Panc1 (cell line): Measurements from ENCODE around the gene FARP1. TPM values are rescaled to one million over a fixed set of nuclear protein-coding genes. Genes with fewer than 3 reads are reported as not detected.

Experiments used
- ATAC-seq: fragments of 200-7000 bp; cut with Tn5 transposase; 2 replicates; pipeline ENCODE4 v1.9.1; 2020; ENCODE audit warnings: mild to moderate bottlenecking, moderate library complexity
- BruUV-seq: library from RNA; stranded (reverse); fragments of 400-500 nt; replicated peaks from 2 replicates; lab custom pipeline; 2021; lab: Mats Ljungman, UMichigan
- CTCF ChIA-PET: fragments of 300-600 bp; sonication (Branson Sonifier 250); formaldehyde crosslinking; loops from one replicate; lab custom pipeline; 2022; ENCODE audit warnings: antibody characterized with exemption; lab: Charles Lee
- POLR2A ChIA-PET: fragments of 300-600 bp; sonication (Branson Sonifier 250); formaldehyde crosslinking; loops from one replicate; lab custom pipeline; 2022; ENCODE audit warnings: antibody characterized with exemption; lab: Charles Lee
- DNase-seq: peaks from one replicate; pipeline ENCODE4 v3.0.0-alpha.2; 2010; ENCODE audit warnings: low read depth, low spot score
- H3K27ac ChIP-seq: 2 replicates; pipeline ENCODE4 v1.5.1; 2011; ENCODE audit warnings: mild to moderate bottlenecking, low read length, inconsistent platforms
- H3K27me3 ChIP-seq: fragments of 200-500 bp; sonication (Bioruptor generic); 2 replicates; pipeline ENCODE4 v1.6.0; 2014; ENCODE audit warnings: low read length, inconsistent platforms; ENCODE audit not compliant: control insufficient read depth, insufficient read depth
- H3K36me3 ChIP-seq: fragments of 200-500 bp; sonication (Bioruptor generic); 2 replicates; pipeline ENCODE4 v1.5.1; 2014; ENCODE audit warnings: inconsistent platforms, mild to moderate bottlenecking, low read length, moderate library complexity; ENCODE audit not compliant: control insufficient read depth, insufficient read depth
- H3K4me1 ChIP-seq: 2 replicates; pipeline ENCODE4 v1.5.1; 2011; ENCODE audit warnings: inconsistent platforms, mild to moderate bottlenecking, low read length, moderate library complexity; ENCODE audit not compliant: control insufficient read depth, insufficient read depth
- H3K4me3 ChIP-seq, 2 experiments: 2 replicates each; pipeline ENCODE4 v1.5.1; 2011 to 2012; ENCODE audit warnings: low read depth in 2 of 2, low read length in 2 of 2, mild to moderate bottlenecking in 2 of 2, inconsistent platforms in 1 of 2, moderate library complexity in 1 of 2
- H3K9me3 ChIP-seq: fragments of 200-500 bp; sonication (Bioruptor generic); 2 replicates; pipeline ENCODE4 v1.5.1; 2014; ENCODE audit warnings: low read depth, mild to moderate bottlenecking, inconsistent platforms, low read length, moderate library complexity; ENCODE audit not compliant: control insufficient read depth, insufficient read depth
- CTCF ChIP-seq: fragments of 450-650 bp; IDR thresholded peaks from 2 replicates; pipeline ENCODE4 v1.5.1; 2017; ENCODE audit warnings: mild to moderate bottlenecking
- POLR2AphosphoS5 ChIP-seq: IDR thresholded peaks from 2 replicates; pipeline ENCODE4 v1.6.1; 2012; ENCODE audit warnings: mild to moderate bottlenecking, low read depth, low read length, moderate library complexity
- REST ChIP-seq, 2 experiments: IDR thresholded peaks; 2 replicates each; pipeline ENCODE4 v1.6.1; 2011 to 2012; ENCODE audit warnings: low read depth in 2 of 2, control low read depth in 1 of 2, low read length in 1 of 2, mild to moderate bottlenecking in 1 of 2, moderate library complexity in 1 of 2; ENCODE audit not compliant: insufficient read depth in 1 of 2
- SIN3A ChIP-seq: IDR thresholded peaks from 2 replicates; pipeline ENCODE4 v1.6.1; 2012; ENCODE audit warnings: low read depth, mild to moderate bottlenecking, low read length, moderate library complexity, borderline replicate concordance; ENCODE audit not compliant: insufficient read depth
- TCF7L2 ChIP-seq: IDR thresholded peaks from 2 replicates; pipeline ENCODE4 v1.6.1; 2011; ENCODE audit warnings: mild to moderate bottlenecking, low read depth, low read length, inconsistent platforms
- in situ Hi-C: cut with HindIII; loops from 2 replicates; pipeline ENCODE4 v1.10.0; 2016; ENCODE audit warnings: low sequenced_read_pairs, low pct_unique_long_range_greater_than_20kb
- intact Hi-C: fragments of 100-400 bp; cut with micrococcal nuclease; formaldehyde crosslinking; loops from one replicate; pipeline ENCODE4 v1.10.0; 2022; ENCODE audit not compliant: unreplicated experiment
- total RNA-seq: library from RNA; stranded (reverse); gene quantifications from one replicate; pipeline ENCODE4 v1.2.1, GENCODE V29; 2021; ENCODE audit not compliant: unreplicated experiment

Gene FARP1
- total RNA-seq, 1 experiment from 2014 or later = 61.9 TPM

- H3K27me3 ChIP-seq = no peaks in the 10 kb centered on the region
- no peak for DNase-seq
- no peaks in the 10 kb centered on the region for H3K9me3 ChIP-seq
- intact Hi-C loops = no loop called here
- no peaks in the 10 kb centered on the region for H3K4me1 ChIP-seq
- in situ Hi-C loops = no loop called here
- POLR2A ChIA-PET = no interaction called here
- no peak for TF ChIP-seq POLR2AphosphoS5
- no peak for TF ChIP-seq TCF7L2
- H3K36me3 ChIP-seq = no peaks in the 10 kb centered on the region
- CTCF ChIA-PET = no interaction called here
- no peak for ATAC-seq
- no peak overlapping the region for H3K27ac ChIP-seq
- no TSS peak for BruUV-seq
- H3K4me3 ChIP-seq = no peak overlapping the region
Measured at GRCh38 chr13:98345107-98345935, 202.4 kb downstream of the FARP1 start.

- POLR2A ChIA-PET = no interaction called here
- BruUV-seq = no TSS peak
- CTCF ChIA-PET = no interaction called here
Measured at GRCh38 chr13:98346904-98347636, 204.2 kb downstream of the FARP1 start.

GRCh38 chr13:98347756-98348155 is 204.9 kb downstream of the FARP1 start:
- DNase-seq = no peak
- H3K27me3 ChIP-seq = no peaks in the 10 kb centered on the region
- in situ Hi-C loops = no loop called here
- no peak overlapping the region for H3K4me3 ChIP-seq
- H3K27ac ChIP-seq = no peak overlapping the region
- ATAC-seq = no peak
- BruUV-seq = no TSS peak
- no peaks in the 10 kb centered on the region for H3K36me3 ChIP-seq
- intact Hi-C loops = no loop called here
- no peaks in the 10 kb centered on the region for H3K4me1 ChIP-seq
- TF ChIP-seq CTCF (no peak), SIN3A (no peak), TCF7L2 (no peak), POLR2AphosphoS5 (no peak), REST (IDR thresholded peaks at IDR 0.05; ENCODE audit: insufficient read depth in 1 of 2, low read depth in 2 of 2, low read length in 1 of 2) (no peak)
- ChIA-PET CTCF (no interaction called here), POLR2A (no interaction called here)
- H3K9me3 ChIP-seq = no peaks in the 10 kb centered on the region

More at GRCh38 chr13:98346904-98347636, 204.2 kb downstream of the FARP1 start:
- Histone ChIP-seq H3K9me3 (no peaks in the 10 kb centered on the region), H3K36me3 (no peaks in the 10 kb centered on the region), H3K27ac (no peak overlapping the region), H3K4me3 (no peak overlapping the region), H3K27me3 (no peaks in the 10 kb centered on the region), H3K4me1 (no peaks in the 10 kb centered on the region)
- no peak for DNase-seq
- intact Hi-C loops = no loop called here
- no peak for TF ChIP-seq SIN3A
- no peak for TF ChIP-seq POLR2AphosphoS5
- no peak for TF ChIP-seq CTCF
- in situ Hi-C loops = no loop called here
- ATAC-seq = no peak
